Mesendoderm (in vitro differentiated cells): ENCODE results near the gene IFI27. TPM values are rescaled to one million over a fixed set of nuclear protein-coding genes. Genes with fewer than 3 reads are reported as not detected.
"Not testable (repeated sequence)": the region's sequence is repeated elsewhere in the genome, so short reads cannot be mapped to it uniquely, and the experiment has no call there.

Source experiments
- DNase-seq: peaks from one replicate; pipeline ENCODE4 v3.0.0; 2013
- H2AK5ac ChIP-seq: 2 replicates; pipeline ENCODE4 v1.6.1; 2013; ENCODE audit warnings: low read length, inconsistent platforms
- H2BK120ac ChIP-seq: 2 replicates; pipeline ENCODE4 v1.6.1; 2013; ENCODE audit warnings: low read depth, mild to moderate bottlenecking, low read length, moderate library complexity, mixed read lengths
- H2BK15ac ChIP-seq: replicated peaks from 2 replicates; pipeline ENCODE4 v1.6.1; 2013; ENCODE audit warnings: low read depth, mild to moderate bottlenecking, moderate library complexity
- H2BK5ac ChIP-seq: 2 replicates; pipeline ENCODE4 v1.6.1; 2013; ENCODE audit warnings: low read length, inconsistent platforms
- H3K18ac ChIP-seq: 2 replicates; pipeline ENCODE4 v1.6.1; 2013; ENCODE audit warnings: mild to moderate bottlenecking, low read length, mixed read lengths
- H3K23ac ChIP-seq: one replicate; pipeline ENCODE4 v1.6.1; 2013; ENCODE audit warnings: low read length
- H3K27ac ChIP-seq: 2 replicates; pipeline ENCODE4 v1.5.1; 2013; ENCODE audit warnings: low read depth, mild to moderate bottlenecking, inconsistent platforms, low read length, moderate library complexity
- H3K27me3 ChIP-seq: 2 replicates; pipeline ENCODE4 v1.6.1; 2013; ENCODE audit warnings: low read length, control low read depth, mild to moderate bottlenecking, inconsistent platforms; ENCODE audit not compliant: insufficient read depth, poor library complexity
- H3K36me3 ChIP-seq: 2 replicates; pipeline ENCODE4 v1.6.1; 2013; ENCODE audit warnings: low read length, inconsistent platforms; ENCODE audit not compliant: control insufficient read depth, insufficient read depth
- H3K4ac ChIP-seq: one replicate; pipeline ENCODE4 v1.6.1; 2013; ENCODE audit warnings: low read depth, mild to moderate bottlenecking, low read length, moderate library complexity
- H3K4me1 ChIP-seq: 2 replicates; pipeline ENCODE4 v1.6.1; 2013; ENCODE audit warnings: low read depth, low read length, inconsistent platforms; ENCODE audit not compliant: control insufficient read depth
- H3K4me2 ChIP-seq: 2 replicates; pipeline ENCODE4 v1.6.1; 2013; ENCODE audit warnings: low read length
- H3K4me3 ChIP-seq: 2 replicates; pipeline ENCODE4 v1.5.1; 2013; ENCODE audit warnings: mild to moderate bottlenecking, low read length
- H3K56ac ChIP-seq: one replicate; pipeline ENCODE4 v1.6.1; 2013; ENCODE audit warnings: low read length
- H3K79me1 ChIP-seq: 2 replicates; pipeline ENCODE4 v1.6.1; 2013; ENCODE audit warnings: low read length, inconsistent platforms
- H3K79me2 ChIP-seq: 2 replicates; pipeline ENCODE4 v1.6.1; 2013; ENCODE audit warnings: mild to moderate bottlenecking, low read length; ENCODE audit not compliant: control insufficient read depth, insufficient read depth
- H3K9ac ChIP-seq: 2 replicates; pipeline ENCODE4 v1.6.1; 2013; ENCODE audit warnings: low read length, inconsistent platforms
- H4K5ac ChIP-seq: one replicate; pipeline ENCODE4 v1.6.1; 2013; ENCODE audit warnings: low read length
- H4K8ac ChIP-seq: one replicate; pipeline ENCODE4 v1.6.1; 2013; ENCODE audit warnings: low read depth, mild to moderate bottlenecking, control low read depth, low read length, moderate library complexity
- WGBS: extraction: QIAGEN DNeasy Blood & Tissue Kit; methylation state at CpG from one replicate; pipeline ENCODE4 v1.1.7; 2013; ENCODE audit warnings: low lambda C conversion rate, missing lambda C conversion rate; ENCODE audit not compliant: insufficient coverage; ENCODE audit errors: extremely low coverage; 5-methylcytosine and 5-hydroxymethylcytosine counted together
- polyA plus RNA-seq, 2 experiments: library from polyadenylated mRNA; stranded (reverse); fragments of 200-250 nt; gene quantifications; one replicate each; pipeline ENCODE4 v1.2.3, GENCODE V29; 2013

The IFI27 gene
- 0.67 TPM for polyA plus RNA-seq (2013, experiment 1 of 2)
- polyA plus RNA-seq (2013, experiment 2 of 2): 0.64 TPM

GRCh38 chr14:94110552-94111181, at the start of gene IFI27:
IFI27 (plus strand) TSS chr14:94110736.
- no peak within 1 kb of the TSS for H2BK5ac ChIP-seq
- no peak within 1 kb of the TSS for H3K18ac ChIP-seq
- H3K9ac ChIP-seq: no peak within 1 kb of the TSS
- H3K4me3 ChIP-seq: no peak within 1 kb of the TSS
- no CpG with 5 or more reads among the region's 14 CpGs for WGBS
- no peaks in the 10 kb centered on the region for H3K79me1 ChIP-seq
- H4K5ac ChIP-seq: no peak within 1 kb of the TSS
- no peak within 1 kb of the TSS for H2BK120ac ChIP-seq
- no peak within 1 kb of the TSS for H4K8ac ChIP-seq
- no peak within 1 kb of the TSS for H3K23ac ChIP-seq
- H3K4ac ChIP-seq: no peak within 1 kb of the TSS
- no peaks in the 10 kb centered on the region for H3K27me3 ChIP-seq
- H3K79me2 ChIP-seq: no peaks in the 10 kb centered on the region
- no peak within 1 kb of the TSS for H2BK15ac ChIP-seq
- no peaks in the 10 kb centered on the region for H3K4me1 ChIP-seq
- no peak for DNase-seq
- H3K4me2 ChIP-seq: no peak within 1 kb of the TSS
- H3K56ac ChIP-seq: no peak within 1 kb of the TSS
- H3K36me3 ChIP-seq: no peaks in the 10 kb centered on the region
- H2AK5ac ChIP-seq: no peak within 1 kb of the TSS
- no peak within 1 kb of the TSS for H3K27ac ChIP-seq

DNA sequence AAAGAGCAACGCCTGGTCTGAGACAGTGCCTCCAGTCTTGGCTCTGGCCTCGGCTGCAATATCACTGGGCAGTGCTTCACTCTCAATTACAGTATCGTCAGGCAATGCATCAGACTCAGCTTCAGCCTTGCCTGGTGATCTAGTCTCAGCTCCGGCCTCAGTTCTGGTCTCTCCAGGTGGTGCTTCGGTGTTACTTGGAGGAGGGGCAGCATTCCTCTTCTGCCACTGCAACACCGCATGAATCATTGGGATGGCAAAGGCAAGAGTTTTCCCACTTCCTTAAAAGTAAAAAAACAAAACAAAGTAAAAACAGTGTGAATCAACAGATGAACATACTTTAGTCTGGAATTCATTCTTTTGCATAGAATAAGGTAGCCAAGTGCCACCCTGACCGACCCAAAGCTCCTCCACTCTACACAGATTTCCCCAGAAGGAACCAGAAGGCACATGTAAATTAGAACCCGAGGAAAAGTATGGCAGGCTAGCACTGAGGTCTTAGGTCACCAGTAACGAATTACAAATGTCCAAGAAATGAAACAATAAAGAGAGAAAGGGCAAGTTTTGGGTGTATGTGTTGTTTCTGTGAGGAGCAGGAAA, 48.1 kb upstream of the IFI27 start:
- no peak overlapping the region for H4K5ac ChIP-seq
- H3K56ac ChIP-seq: peak overlapping the region; percentile 0
- H3K18ac ChIP-seq: no peak overlapping the region
- peaks cover 11% of the 10 kb centered on the region for H3K79me1 ChIP-seq
- peaks cover 25% of the 10 kb centered on the region for H3K79me2 ChIP-seq
- H4K8ac ChIP-seq: no peak overlapping the region
- peaks cover 7% of the 10 kb centered on the region for H3K36me3 ChIP-seq
- H3K27ac ChIP-seq: no peak overlapping the region
- H2BK120ac ChIP-seq: no peak overlapping the region
- no peak overlapping the region for H3K9ac ChIP-seq
- WGBS: no CpG with 5 or more reads among the region's 9 CpGs
- no peaks in the 10 kb centered on the region for H3K27me3 ChIP-seq
- H3K23ac ChIP-seq: no peak overlapping the region
- no peak overlapping the region for H2BK15ac ChIP-seq
- H2BK5ac ChIP-seq: no peak overlapping the region
- peaks cover 5% of the 10 kb centered on the region for H3K4me1 ChIP-seq
- H2AK5ac ChIP-seq: no peak overlapping the region
- H3K4ac ChIP-seq: no peak overlapping the region
- DNase-seq: peak; percentile 82
- no peak overlapping the region for H3K4me3 ChIP-seq
- H3K4me2 ChIP-seq: no peak overlapping the region

DNA sequence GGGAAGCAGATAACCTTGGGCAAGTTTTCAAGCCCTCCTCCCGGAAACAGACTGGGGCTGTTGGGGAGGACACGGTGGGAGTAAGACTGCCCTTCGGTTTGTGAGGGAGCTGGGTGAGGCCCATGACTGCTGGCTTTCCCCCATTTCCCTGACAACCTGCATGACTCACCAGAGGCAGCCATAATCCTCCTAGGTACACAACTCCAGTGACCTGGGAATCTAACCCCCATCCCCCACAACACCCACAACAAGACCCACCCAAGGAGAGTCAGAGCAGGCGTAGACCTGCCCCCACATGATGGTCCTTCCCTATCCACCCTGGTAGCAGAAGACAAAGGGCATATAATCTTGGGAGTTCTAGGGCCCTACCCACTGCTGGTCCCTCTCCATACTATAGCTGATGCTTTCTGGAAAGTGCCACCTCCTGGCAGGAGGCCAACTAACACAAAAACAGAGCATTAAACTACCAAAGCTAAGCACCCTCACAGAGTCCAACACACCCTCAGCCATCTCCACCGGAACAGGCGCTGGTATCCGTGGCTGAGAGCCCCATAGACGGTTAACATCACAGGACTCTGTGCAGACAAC, 44.4 kb upstream of the IFI27 start:
- peak; percentile 34 for DNase-seq
- H3K4me1 ChIP-seq: peaks cover 5% of the 10 kb centered on the region
- no peak overlapping the region for H4K5ac ChIP-seq
- no CpG with 5 or more reads among the region's 8 CpGs for WGBS
- H3K27ac ChIP-seq: no peak overlapping the region
- no peak overlapping the region for H3K9ac ChIP-seq
- no peak overlapping the region for H3K4ac ChIP-seq
- H3K23ac ChIP-seq: no peak overlapping the region
- H3K4me3 ChIP-seq: no peak overlapping the region
- H3K79me2 ChIP-seq: peaks cover 38% of the 10 kb centered on the region
- H2BK15ac ChIP-seq: no peak overlapping the region
- no peak overlapping the region for H2BK5ac ChIP-seq
- no peak overlapping the region for H4K8ac ChIP-seq
- no peak overlapping the region for H2AK5ac ChIP-seq
- no peak overlapping the region for H2BK120ac ChIP-seq
- no peak overlapping the region for H3K4me2 ChIP-seq
- no peaks in the 10 kb centered on the region for H3K27me3 ChIP-seq
- peaks cover 2% of the 10 kb centered on the region for H3K36me3 ChIP-seq
- H3K79me1 ChIP-seq: peaks cover 5% of the 10 kb centered on the region
- no peak overlapping the region for H3K56ac ChIP-seq
- H3K18ac ChIP-seq: no peak overlapping the region

DNA sequence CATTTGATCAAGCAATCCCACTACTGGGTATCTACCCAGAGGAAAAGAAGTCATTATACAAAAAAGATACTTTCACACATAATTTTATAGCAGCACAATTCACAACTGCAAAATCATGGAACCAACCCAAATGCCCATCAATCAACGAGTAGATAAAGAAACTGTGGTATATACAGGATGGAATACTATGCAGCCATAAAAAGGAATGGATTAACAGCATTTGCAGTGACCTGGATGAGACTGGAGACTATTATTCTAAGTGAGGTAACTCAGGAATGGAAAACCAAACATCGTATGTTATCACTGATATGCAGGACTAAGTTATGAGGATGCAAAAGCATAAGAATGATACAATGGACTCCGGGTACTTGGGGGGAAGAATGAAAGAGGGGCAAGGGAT, 38.5 kb upstream of the IFI27 start:
- not testable (repeated sequence) for H3K4me2 ChIP-seq, H3K79me1 ChIP-seq, H3K36me3 ChIP-seq, H3K4me1 ChIP-seq, H3K23ac ChIP-seq, H3K56ac ChIP-seq, H3K18ac ChIP-seq, H2AK5ac ChIP-seq, H3K27ac ChIP-seq, H3K4ac ChIP-seq, H3K9ac ChIP-seq, H2BK120ac ChIP-seq, H2BK15ac ChIP-seq, H3K4me3 ChIP-seq, H3K27me3 ChIP-seq, H4K8ac ChIP-seq, H4K5ac ChIP-seq, H2BK5ac ChIP-seq, DNase-seq
- H3K79me2 ChIP-seq: peaks cover 43% of the 10 kb centered on the region
- WGBS: no CpG with 5 or more reads among the region's 3 CpGs

GRCh38 chr14:94074534-94074933, 36.0 kb upstream of the IFI27 start:
- H3K4me3 ChIP-seq: no peak overlapping the region
- H3K4me2 ChIP-seq: no peak overlapping the region
- H2BK15ac ChIP-seq: no peak overlapping the region
- no peak for DNase-seq
- no peak overlapping the region for H3K23ac ChIP-seq
- H3K56ac ChIP-seq: no peak overlapping the region
- peaks cover 60% of the 10 kb centered on the region for H3K79me2 ChIP-seq
- no peak overlapping the region for H3K9ac ChIP-seq
- no peak overlapping the region for H2BK5ac ChIP-seq
- H3K18ac ChIP-seq: no peak overlapping the region
- no peak overlapping the region for H3K4ac ChIP-seq
- H3K79me1 ChIP-seq: peaks cover 18% of the 10 kb centered on the region
- H3K4me1 ChIP-seq: peaks cover 9% of the 10 kb centered on the region
- WGBS: 100% methylated on average over 2 of the region's 3 CpGs
- H3K36me3 ChIP-seq: peaks cover 6% of the 10 kb centered on the region
- H4K5ac ChIP-seq: no peak overlapping the region
- H3K27me3 ChIP-seq: no peaks in the 10 kb centered on the region
- H4K8ac ChIP-seq: no peak overlapping the region
- H3K27ac ChIP-seq: no peak overlapping the region
- H2BK120ac ChIP-seq: no peak overlapping the region
- no peak overlapping the region for H2AK5ac ChIP-seq
